ENCODE measurements around the gene RUFY1.
"Not testable (repeated sequence)": the region's sequence is repeated elsewhere in the genome, so short reads cannot be mapped to it uniquely, and the experiment has no call there.

DNA sequence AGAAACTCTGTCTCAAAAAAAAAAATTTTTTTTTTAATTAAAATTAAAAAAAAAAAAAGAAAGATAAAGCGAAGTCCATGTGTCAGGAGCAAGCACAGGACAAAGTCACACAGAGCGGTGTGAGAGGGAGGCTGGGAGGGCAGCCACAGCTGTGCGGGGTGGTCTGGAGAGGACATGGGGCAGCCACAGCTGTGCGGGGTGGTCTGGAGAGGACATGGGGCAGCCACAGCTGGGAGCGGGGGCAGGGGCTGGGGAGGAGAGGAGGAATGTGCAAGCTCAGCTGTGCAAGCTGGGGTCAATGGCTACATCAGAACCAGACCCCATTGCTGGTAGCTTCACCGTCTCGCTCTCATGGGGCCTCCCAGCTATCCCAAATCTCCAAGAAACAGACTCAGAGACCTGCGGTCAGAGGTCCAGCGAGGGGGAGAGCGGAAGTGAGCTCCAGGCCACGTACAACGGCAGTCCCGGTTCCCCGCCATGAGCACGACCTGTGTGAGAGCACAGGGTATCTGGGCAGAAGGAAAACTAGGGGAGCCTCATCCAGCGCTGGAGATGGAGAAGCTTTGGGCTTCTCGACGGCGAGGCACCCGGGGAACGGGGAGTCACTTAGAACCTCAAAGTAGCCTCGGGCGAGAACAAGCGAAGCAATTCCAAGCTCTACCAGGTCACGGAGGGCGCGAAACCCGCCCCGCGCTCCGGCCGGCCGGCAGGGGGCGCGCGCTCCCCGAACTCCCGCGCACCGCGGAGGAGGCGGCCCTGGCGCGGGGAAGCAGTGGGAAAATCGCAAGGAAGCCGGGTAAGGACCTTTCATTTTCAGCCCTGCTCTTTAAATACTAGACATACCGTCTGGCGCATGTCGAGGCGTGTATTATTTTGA is 107.2 kb downstream of the RUFY1 start:
- TF ChIP-seq CTCF (conservative IDR thresholded peaks at IDR 0.05; ENCODE audit: low read depth, low read length); EZH2 (IDR thresholded peaks at IDR 0.05; ENCODE audit: borderline replicate concordance, low read depth, low read length, poor library complexity, severe bottlenecking): not testable (repeated sequence)

All from A673 (cell line).